Measurements from ENCODE around the gene PSRC1.

- TF ChIP-seq, protein P1, sequence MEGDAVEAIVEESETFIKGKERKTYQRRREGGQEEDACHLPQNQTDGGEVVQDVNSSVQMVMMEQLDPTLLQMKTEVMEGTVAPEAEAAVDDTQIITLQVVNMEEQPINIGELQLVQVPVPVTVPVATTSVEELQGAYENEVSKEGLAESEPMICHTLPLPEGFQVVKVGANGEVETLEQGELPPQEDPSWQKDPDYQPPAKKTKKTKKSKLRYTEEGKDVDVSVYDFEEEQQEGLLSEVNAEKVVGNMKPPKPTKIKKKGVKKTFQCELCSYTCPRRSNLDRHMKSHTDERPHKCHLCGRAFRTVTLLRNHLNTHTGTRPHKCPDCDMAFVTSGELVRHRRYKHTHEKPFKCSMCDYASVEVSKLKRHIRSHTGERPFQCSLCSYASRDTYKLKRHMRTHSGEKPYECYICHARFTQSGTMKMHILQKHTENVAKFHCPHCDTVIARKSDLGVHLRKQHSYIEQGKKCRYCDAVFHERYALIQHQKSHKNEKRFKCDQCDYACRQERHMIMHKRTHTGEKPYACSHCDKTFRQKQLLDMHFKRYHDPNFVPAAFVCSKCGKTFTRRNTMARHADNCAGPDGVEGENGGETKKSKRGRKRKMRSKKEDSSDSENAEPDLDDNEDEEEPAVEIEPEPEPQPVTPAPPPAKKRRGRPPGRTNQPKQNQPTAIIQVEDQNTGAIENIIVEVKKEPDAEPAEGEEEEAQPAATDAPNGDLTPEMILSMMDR (IDR thresholded peaks at IDR 0.05): no peak
- TF ChIP-seq ZNF425 (CRISPR knock-in tag; conservative IDR thresholded peaks at IDR 0.05) (no peak), CBFB (CRISPR knock-in tag; IDR thresholded peaks at IDR 0.05; ENCODE audit: low read depth) (no peak), NR2C2 (CRISPR knock-in tag; IDR thresholded peaks at IDR 0.05) (no peak), TCF7 (CRISPR knock-in tag; IDR thresholded peaks at IDR 0.05; ENCODE audit: low read depth) (no peak), ZBTB43 (CRISPR knock-in tag; IDR thresholded peaks at IDR 0.05) (no peak)
- TF ChIP-seq, protein P2, sequence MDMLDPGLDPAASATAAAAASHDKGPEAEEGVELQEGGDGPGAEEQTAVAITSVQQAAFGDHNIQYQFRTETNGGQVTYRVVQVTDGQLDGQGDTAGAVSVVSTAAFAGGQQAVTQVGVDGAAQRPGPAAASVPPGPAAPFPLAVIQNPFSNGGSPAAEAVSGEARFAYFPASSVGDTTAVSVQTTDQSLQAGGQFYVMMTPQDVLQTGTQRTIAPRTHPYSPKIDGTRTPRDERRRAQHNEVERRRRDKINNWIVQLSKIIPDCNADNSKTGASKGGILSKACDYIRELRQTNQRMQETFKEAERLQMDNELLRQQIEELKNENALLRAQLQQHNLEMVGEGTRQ (CRISPR knock-in tag; IDR thresholded peaks at IDR 0.05): no peak
Measured at GRCh38 chr1:109249654-109250401, 33.1 kb downstream of the PSRC1 start.
